Fibroblast of lung (primary cell): ENCODE data around the gene PPP1R11.

ENCODE experiments used
- EZH2 ChIP-seq: IDR thresholded peaks from 2 replicates; pipeline ENCODE4 v1.5.1; 2012; ENCODE audit warnings: low read length, control low read depth, mild to moderate bottlenecking; ENCODE audit errors: missing control alignments
- TF ChIP-seq, protein P1 (sequence below), 2 donors: IDR thresholded peaks in 1 of 2; conservative IDR thresholded peaks in 1 of 2; 1 replicate in 1 of 2; 2 replicates in 1 of 2; pipeline ENCODE4 v1.5.1; 2011 to 2012; ENCODE audit warnings: low read length in 2 of 2, control low read depth in 1 of 2, inconsistent platforms in 1 of 2, low read depth in 1 of 2, mild to moderate bottlenecking in 1 of 2

DNA sequence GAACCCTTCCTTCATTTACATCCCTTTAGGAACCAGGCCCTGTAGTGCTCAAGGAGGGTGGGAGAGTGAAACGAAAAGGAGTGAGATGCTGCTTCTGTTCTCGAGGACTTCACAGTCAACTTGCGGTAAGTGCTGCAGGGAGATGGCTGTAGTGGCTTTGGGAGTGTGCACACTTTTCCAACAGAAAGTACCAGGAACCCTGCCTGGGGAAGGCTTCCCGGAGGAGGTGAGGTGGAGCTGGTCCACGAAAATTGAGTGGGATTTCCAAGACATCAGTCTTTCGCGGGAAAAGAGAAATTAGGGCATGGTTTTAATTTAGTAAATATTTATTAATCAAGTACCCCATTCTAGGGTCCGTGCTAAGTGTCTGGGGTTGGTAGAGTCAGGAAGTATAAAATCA lies 33.2 kb downstream of the PPP1R11 start:
- TF ChIP-seq, protein P1, sequence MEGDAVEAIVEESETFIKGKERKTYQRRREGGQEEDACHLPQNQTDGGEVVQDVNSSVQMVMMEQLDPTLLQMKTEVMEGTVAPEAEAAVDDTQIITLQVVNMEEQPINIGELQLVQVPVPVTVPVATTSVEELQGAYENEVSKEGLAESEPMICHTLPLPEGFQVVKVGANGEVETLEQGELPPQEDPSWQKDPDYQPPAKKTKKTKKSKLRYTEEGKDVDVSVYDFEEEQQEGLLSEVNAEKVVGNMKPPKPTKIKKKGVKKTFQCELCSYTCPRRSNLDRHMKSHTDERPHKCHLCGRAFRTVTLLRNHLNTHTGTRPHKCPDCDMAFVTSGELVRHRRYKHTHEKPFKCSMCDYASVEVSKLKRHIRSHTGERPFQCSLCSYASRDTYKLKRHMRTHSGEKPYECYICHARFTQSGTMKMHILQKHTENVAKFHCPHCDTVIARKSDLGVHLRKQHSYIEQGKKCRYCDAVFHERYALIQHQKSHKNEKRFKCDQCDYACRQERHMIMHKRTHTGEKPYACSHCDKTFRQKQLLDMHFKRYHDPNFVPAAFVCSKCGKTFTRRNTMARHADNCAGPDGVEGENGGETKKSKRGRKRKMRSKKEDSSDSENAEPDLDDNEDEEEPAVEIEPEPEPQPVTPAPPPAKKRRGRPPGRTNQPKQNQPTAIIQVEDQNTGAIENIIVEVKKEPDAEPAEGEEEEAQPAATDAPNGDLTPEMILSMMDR (conservative IDR thresholded peaks at IDR 0.05 in 1 of 2, IDR thresholded peaks at IDR 0.05 in 1 of 2; ENCODE audit: low read depth in 1 of 2, low read length in 2 of 2) = no peak
- TF ChIP-seq EZH2 = no peak
